ENCODE results near the gene AQP12B.

Gene AQP12B

GRCh38 chr2:240632306-240632721, 50.4 kb downstream of the AQP12B start:
- DNase-seq (ENCODE audit: low read depth), result no peak

DNA sequence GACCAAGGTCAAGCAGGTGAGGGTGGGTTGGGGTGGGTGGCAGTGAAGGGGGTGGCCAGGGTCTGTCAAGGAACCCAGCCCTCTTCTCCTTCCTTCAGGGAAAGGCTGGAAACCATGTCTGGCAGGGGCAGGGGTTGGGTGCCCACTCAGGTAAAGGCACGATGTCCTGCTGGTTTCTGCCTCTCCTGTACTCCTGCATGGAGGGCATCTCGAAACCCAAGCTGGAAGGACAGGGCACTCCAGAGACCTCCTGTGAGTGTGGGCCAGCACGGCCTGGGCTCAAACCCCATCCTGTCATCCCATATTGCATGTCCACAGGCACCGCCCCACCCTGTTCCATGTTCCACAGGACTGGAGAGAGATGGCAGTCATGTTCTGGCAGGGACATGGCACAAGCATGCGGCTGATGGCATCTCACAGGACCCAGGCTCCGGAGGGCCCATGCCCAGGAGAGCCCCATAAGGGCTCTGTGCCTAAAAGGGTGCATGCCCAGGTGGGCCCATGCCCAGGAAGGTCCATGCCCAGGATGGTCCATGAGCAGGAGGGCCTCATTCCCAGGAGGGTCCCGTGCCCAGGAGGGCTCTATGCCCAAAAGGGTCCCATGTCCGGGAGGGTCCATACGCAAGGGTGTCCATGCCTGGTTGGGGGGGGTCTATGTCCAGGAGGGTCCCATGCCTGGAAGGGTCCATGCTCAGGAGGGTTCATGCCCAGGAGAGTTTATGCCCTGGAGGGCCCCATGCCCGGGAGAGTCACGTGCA, 51.0 kb downstream of the AQP12B start:
- DNase-seq (ENCODE audit: low read depth), result no peak

DNA sequence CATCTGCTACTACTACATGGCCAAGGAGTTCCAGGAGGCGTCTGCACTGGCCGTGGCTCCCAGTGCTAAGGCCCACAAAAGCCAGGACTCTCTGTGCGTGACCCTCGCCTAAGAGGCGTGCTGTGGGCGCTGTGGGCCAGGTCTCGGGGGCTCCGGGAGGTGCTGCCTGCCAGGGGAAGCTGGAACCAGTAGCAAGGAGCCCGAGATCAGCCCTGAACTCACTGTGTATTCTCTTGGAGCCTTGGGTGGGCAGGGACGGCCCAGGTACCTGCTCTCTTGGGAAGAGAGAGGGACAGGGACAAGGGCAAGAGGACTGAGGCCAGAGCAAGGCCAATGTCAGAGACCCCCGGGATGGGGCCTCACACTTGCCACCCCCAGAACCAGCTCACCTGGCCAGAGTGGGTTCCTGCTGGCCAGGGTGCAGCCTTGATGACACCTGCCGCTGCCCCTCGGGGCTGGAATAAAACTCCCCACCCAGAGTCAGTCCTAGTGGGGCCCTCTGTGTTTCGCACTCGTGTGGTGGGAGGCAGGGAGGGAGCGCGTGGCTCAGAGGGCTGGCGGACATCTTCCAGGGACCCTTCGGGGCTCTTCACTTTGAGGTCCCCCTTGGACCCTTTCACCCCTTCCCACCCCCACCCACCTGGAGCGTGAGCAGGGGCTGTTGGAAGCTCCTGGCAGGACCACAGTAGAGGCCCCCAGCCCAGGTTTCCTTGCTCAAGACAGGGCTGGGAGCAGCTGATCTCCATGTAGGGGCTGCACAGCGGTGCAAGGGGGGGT, 51.7 kb downstream of the AQP12B start:
- DNase-seq (ENCODE audit: low read depth), result no peak

GRCh38 chr2:240629968-240630770, 52.5 kb downstream of the AQP12B start:
- no peak for DNase-seq (ENCODE audit: low read depth)

GRCh38 chr2:240629619-240629967, 53.1 kb downstream of the AQP12B start:
- no peak for DNase-seq (ENCODE audit: low read depth)

- DNase-seq (ENCODE audit: low read depth), result no peak
Observed at GRCh38 chr2:240628808-240629618, 53.7 kb downstream of the AQP12B start.

DNA sequence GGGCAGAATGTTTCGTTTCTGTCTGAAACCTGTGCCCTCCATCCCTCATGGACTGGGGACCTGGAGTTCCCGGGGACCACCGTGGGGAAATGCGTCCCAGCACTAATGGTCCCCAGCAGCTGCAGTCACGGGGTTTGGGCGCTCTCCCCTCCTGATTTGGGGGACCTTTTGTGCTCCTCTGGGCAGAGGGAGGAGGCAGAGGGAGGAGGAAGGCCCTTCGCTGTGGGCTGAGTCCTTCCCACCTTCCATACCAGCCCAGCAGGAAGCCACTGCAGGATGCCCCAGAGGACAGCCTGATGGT, 54.2 kb downstream of the AQP12B start:
- no peak for DNase-seq (ENCODE audit: low read depth)

DNA sequence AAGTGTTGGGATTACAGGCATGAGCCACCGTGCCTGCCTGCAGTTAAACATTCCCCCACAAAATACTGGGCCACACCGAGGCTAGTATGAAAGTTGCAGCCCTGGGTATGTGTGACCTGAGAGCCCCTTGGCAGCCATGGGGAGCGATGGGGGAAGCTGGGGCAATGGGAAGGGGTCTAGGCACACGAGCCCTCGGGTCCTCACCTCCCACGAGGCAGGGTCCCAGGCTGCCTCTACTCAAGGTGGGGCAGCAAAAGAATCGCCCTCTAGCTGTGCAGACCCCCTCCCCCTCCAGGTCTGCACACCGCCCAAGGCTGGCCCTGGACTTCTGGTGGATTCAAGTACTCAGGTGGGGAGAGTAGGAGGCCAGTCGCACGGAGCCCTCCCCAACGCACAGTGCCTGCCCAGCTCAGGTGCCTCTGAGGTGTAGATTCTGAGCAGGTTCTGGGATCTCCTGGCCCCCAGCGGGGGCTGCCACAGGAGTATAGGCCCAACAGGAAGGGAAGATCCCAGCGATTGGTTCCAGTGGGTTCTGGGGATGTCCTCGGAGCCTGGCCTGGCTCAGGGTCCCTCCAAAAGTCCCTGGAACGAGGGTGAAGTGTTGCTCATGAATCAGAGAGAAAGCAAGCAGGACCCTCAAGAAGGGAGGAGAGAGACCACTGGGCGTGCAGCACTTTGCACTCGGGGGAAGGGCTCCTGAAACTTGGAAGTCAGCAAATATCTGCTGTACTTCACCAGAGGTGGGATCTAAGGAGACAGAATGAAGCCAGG, 54.8 kb downstream of the AQP12B start:
- no peak for DNase-seq (ENCODE audit: low read depth)

DNA sequence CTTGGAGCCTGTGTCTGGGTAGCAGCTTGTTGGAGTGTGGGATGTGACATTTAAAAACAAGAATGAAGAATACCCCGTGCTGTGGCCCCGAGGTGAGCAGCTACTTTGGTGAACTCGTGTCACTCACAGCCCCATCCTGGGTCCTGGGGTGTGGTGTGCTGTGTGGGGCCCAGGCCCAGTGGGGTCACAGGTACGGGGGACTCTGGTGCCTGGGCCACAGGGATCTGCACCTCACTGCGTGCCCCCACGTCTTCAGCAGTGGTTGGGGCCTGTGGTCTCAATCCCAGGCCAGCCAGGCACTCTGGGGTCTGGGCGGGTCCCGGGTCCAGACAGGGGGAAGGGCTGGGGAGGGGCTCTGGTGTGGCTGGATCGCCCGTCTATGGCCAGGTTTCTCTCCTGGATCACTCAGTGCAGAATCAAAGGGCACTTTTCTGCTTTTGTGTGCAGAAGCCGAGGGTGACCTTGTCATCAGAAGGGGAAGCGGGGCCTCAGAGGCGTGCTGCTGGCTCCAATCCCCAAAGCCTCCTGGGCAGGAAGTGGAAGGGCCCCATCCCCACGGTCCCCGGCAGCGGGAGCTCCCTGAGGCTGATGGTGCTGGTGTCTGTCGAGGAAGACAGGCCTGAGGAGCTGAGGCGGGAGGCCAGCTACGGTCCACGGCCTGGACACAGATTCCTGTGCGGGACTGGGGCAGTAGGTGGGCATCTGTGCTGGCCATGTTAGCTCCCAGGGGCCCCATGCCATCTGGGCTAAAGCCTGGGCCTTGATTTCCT, 56.0 kb downstream of the AQP12B start:
- DNase-seq (ENCODE audit: low read depth), result no peak
